HEK293 (cell line): ENCODE data around the gene FXYD1.
A peak's percentile ranks its signal among the peaks of the same experiment; 100 is the strongest.

Source experiments
- BCL11B ChIP-seq: fragments of 450-650 bp; formaldehyde crosslinking; IDR thresholded peaks from 2 replicates; pipeline ENCODE4 v1.5.1; 2016; ENCODE audit warnings: low read depth, missing biosample characterization, missing genetic modification characterization
- CTCF ChIP-seq: fragments of 450-650 bp; formaldehyde crosslinking; IDR thresholded peaks from 2 replicates; pipeline ENCODE4 v1.5.1; 2016; ENCODE audit warnings: missing biosample characterization, missing genetic modification characterization
- EGR2 ChIP-seq: fragments of 450-650 bp; formaldehyde crosslinking; IDR thresholded peaks from 2 replicates; pipeline ENCODE4 v1.5.1; 2016; ENCODE audit warnings: low read depth, missing biosample characterization, missing genetic modification characterization
- GLIS1 ChIP-seq: fragments of 450-650 bp; formaldehyde crosslinking; IDR thresholded peaks from 2 replicates; pipeline ENCODE4 v1.5.1; 2016; ENCODE audit warnings: missing biosample characterization, missing genetic modification characterization
- IKZF3 ChIP-seq: fragments of 450-650 bp; IDR thresholded peaks from 2 replicates; pipeline ENCODE4 v1.5.0; 2018; ENCODE audit warnings: missing biosample characterization, mild to moderate bottlenecking, missing genetic modification characterization, moderate library complexity
- KLF1 ChIP-seq: fragments of 450-650 bp; formaldehyde crosslinking; IDR thresholded peaks from 2 replicates; pipeline ENCODE4 v1.5.1; 2016; ENCODE audit warnings: missing biosample characterization, missing genetic modification characterization
- KLF16 ChIP-seq: fragments of 450-650 bp; formaldehyde crosslinking; IDR thresholded peaks from 2 replicates; pipeline ENCODE4 v1.5.1; 2017; ENCODE audit warnings: missing biosample characterization, missing genetic modification characterization
- KLF7 ChIP-seq: fragments of 450-650 bp; formaldehyde crosslinking; IDR thresholded peaks from 2 replicates; pipeline ENCODE4 v1.5.1; 2016; ENCODE audit warnings: missing biosample characterization, missing genetic modification characterization, borderline replicate concordance
- MZF1 ChIP-seq: fragments of 450-650 bp; formaldehyde crosslinking; IDR thresholded peaks from 2 replicates; pipeline ENCODE4 v1.5.1; 2017; ENCODE audit warnings: missing biosample characterization, missing genetic modification characterization, borderline replicate concordance
- SP3 ChIP-seq: fragments of 450-650 bp; formaldehyde crosslinking; IDR thresholded peaks from 2 replicates; pipeline ENCODE4 v1.5.1; 2016; ENCODE audit warnings: missing biosample characterization, missing genetic modification characterization
- ZBTB10 ChIP-seq: fragments of 450-650 bp; formaldehyde crosslinking; IDR thresholded peaks from 2 replicates; pipeline ENCODE4 v1.5.1; 2016; ENCODE audit warnings: missing biosample characterization, missing genetic modification characterization
- ZBTB17 ChIP-seq: fragments of 450-650 bp; formaldehyde crosslinking; IDR thresholded peaks from 2 replicates; pipeline ENCODE4 v1.5.1; 2016; ENCODE audit warnings: missing biosample characterization, missing genetic modification characterization
- ZBTB21 ChIP-seq: fragments of 450-650 bp; formaldehyde crosslinking; IDR thresholded peaks from 2 replicates; pipeline ENCODE4 v1.5.1; 2017; ENCODE audit warnings: missing biosample characterization, missing genetic modification characterization
- ZEB2 ChIP-seq: fragments of 450-650 bp; formaldehyde crosslinking; IDR thresholded peaks from 2 replicates; pipeline ENCODE4 v1.5.1; 2016; ENCODE audit warnings: missing biosample characterization, missing genetic modification characterization
- ZFHX2 ChIP-seq: fragments of 450-650 bp; formaldehyde crosslinking; conservative IDR thresholded peaks from 2 replicates; pipeline ENCODE4 v1.5.1; 2016; ENCODE audit warnings: missing biosample characterization, missing genetic modification characterization
- ZNF138 ChIP-seq: fragments of 450-650 bp; formaldehyde crosslinking; IDR thresholded peaks from 2 replicates; pipeline ENCODE4 v1.5.1; 2016; ENCODE audit warnings: missing biosample characterization, missing genetic modification characterization, borderline replicate concordance
- ZNF169 ChIP-seq: fragments of 450-650 bp; formaldehyde crosslinking; IDR thresholded peaks from 2 replicates; pipeline ENCODE4 v1.5.1; 2016; ENCODE audit warnings: missing biosample characterization, missing genetic modification characterization
- ZNF274 ChIP-seq, 2 experiments: fragments of 200-500 bp in 1 of 2; fragments of 450-650 bp in 1 of 2; sonication (Bioruptor generic) in 1 of 2; formaldehyde crosslinking in 1 of 2; IDR thresholded peaks; 2 replicates each; pipeline versions ENCODE4 v1.5.1 to v1.6.1; 2014 to 2016; ENCODE audit warnings: borderline replicate concordance in 1 of 2, inconsistent platforms in 1 of 2, low read length in 1 of 2, missing biosample characterization in 1 of 2, missing genetic modification characterization in 1 of 2
- ZNF292 ChIP-seq: fragments of 450-650 bp; formaldehyde crosslinking; IDR thresholded peaks from 2 replicates; pipeline ENCODE4 v1.5.1; 2016; ENCODE audit warnings: low read depth, missing biosample characterization, missing genetic modification characterization, borderline replicate concordance
- ZNF335 ChIP-seq: fragments of 450-650 bp; formaldehyde crosslinking; conservative IDR thresholded peaks from 2 replicates; pipeline ENCODE4 v1.5.1; 2016; ENCODE audit warnings: missing biosample characterization, missing genetic modification characterization
- ZNF341 ChIP-seq: fragments of 450-650 bp; formaldehyde crosslinking; IDR thresholded peaks from 2 replicates; pipeline ENCODE4; 2016; ENCODE audit warnings: low read depth, missing biosample characterization, missing genetic modification characterization
- ZNF391 ChIP-seq: fragments of 450-650 bp; formaldehyde crosslinking; IDR thresholded peaks from 2 replicates; pipeline ENCODE4 v1.5.1; 2016; ENCODE audit warnings: low read depth, missing biosample characterization, missing genetic modification characterization, borderline replicate concordance
- ZNF433 ChIP-seq: fragments of 450-650 bp; formaldehyde crosslinking; IDR thresholded peaks from 2 replicates; pipeline ENCODE4 v1.5.1; 2016; ENCODE audit warnings: missing biosample characterization, missing genetic modification characterization, low read depth
- ZNF501 ChIP-seq: fragments of 450-650 bp; formaldehyde crosslinking; IDR thresholded peaks from 2 replicates; pipeline ENCODE4 v1.5.1; 2016; ENCODE audit warnings: missing biosample characterization, missing genetic modification characterization
- ZNF600 ChIP-seq: fragments of 450-650 bp; formaldehyde crosslinking; IDR thresholded peaks from 2 replicates; pipeline ENCODE4 v1.5.1; 2016; ENCODE audit warnings: missing biosample characterization, missing genetic modification characterization
- ZNF664 ChIP-seq: fragments of 450-650 bp; formaldehyde crosslinking; IDR thresholded peaks from 2 replicates; pipeline ENCODE4 v1.5.1; 2016; ENCODE audit warnings: missing biosample characterization, missing genetic modification characterization
- ZNF76 ChIP-seq: fragments of 450-650 bp; formaldehyde crosslinking; IDR thresholded peaks from 2 replicates; pipeline ENCODE4; 2016; ENCODE audit warnings: low read depth, missing biosample characterization, missing genetic modification characterization, borderline replicate concordance
- ZNF768 ChIP-seq: fragments of 450-650 bp; formaldehyde crosslinking; IDR thresholded peaks from 2 replicates; pipeline ENCODE4 v1.5.1; 2018; ENCODE audit warnings: missing biosample characterization, mild to moderate bottlenecking, missing genetic modification characterization
- ZNF792 ChIP-seq: fragments of 450-650 bp; formaldehyde crosslinking; IDR thresholded peaks from 2 replicates; pipeline ENCODE4 v1.5.1; 2016; ENCODE audit warnings: missing biosample characterization, missing genetic modification characterization
- ZNF843 ChIP-seq: fragments of 450-650 bp; formaldehyde crosslinking; IDR thresholded peaks from 2 replicates; pipeline ENCODE4 v1.5.1; 2016; ENCODE audit warnings: missing biosample characterization, missing genetic modification characterization
- ZXDB ChIP-seq: fragments of 450-650 bp; formaldehyde crosslinking; IDR thresholded peaks from 2 replicates; pipeline ENCODE4 v1.5.1; 2016; ENCODE audit warnings: missing biosample characterization, missing genetic modification characterization
- TF ChIP-seq, protein P1 (sequence below): fragments of 450-650 bp; formaldehyde crosslinking; IDR thresholded peaks from 2 replicates; pipeline ENCODE4 v1.5.1; 2016; ENCODE audit warnings: missing biosample characterization, missing genetic modification characterization
- TF ChIP-seq, protein P2 (sequence below): fragments of 450-650 bp; formaldehyde crosslinking; IDR thresholded peaks from 2 replicates; pipeline ENCODE4 v1.5.1; 2016; ENCODE audit warnings: missing biosample characterization, missing genetic modification characterization

The FXYD1 gene

GRCh38 chr19:35090506-35091214, 48.0 kb upstream of the FXYD1 start (continued):
- no peak for TF ChIP-seq ZNF664 (tag by site-specific recombination)
- no peak for TF ChIP-seq KLF1 (tag by site-specific recombination)
- peak; percentile 5; the same call in 1 of the 2 replicates for TF ChIP-seq GLIS1
- TF ChIP-seq, protein P1, sequence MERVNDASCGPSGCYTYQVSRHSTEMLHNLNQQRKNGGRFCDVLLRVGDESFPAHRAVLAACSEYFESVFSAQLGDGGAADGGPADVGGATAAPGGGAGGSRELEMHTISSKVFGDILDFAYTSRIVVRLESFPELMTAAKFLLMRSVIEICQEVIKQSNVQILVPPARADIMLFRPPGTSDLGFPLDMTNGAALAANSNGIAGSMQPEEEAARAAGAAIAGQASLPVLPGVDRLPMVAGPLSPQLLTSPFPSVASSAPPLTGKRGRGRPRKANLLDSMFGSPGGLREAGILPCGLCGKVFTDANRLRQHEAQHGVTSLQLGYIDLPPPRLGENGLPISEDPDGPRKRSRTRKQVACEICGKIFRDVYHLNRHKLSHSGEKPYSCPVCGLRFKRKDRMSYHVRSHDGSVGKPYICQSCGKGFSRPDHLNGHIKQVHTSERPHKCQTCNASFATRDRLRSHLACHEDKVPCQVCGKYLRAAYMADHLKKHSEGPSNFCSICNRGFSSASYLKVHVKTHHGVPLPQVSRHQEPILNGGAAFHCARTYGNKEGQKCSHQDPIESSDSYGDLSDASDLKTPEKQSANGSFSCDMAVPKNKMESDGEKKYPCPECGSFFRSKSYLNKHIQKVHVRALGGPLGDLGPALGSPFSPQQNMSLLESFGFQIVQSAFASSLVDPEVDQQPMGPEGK (tag by site-specific recombination), result peak; percentile 74
- no peak for TF ChIP-seq ZNF391 (tag by site-specific recombination)
- TF ChIP-seq EGR2 (tag by site-specific recombination), result 0 out of 2 replicates have a peak, but pooled peaks have one; percentile 28
- no peak for TF ChIP-seq ZNF274 (IDR thresholded peaks at IDR 0.05; ENCODE audit: low read length)
- TF ChIP-seq ZNF274 (tag by site-specific recombination; IDR thresholded peaks at IDR 0.05; ENCODE audit: borderline replicate concordance), result no peak
- peak; percentile 49 for TF ChIP-seq ZNF76
- TF ChIP-seq ZNF138, result 0 out of 2 replicates have a peak, but pooled peaks have one; percentile 11
- peak; percentile 10; the same call in 1 of the 2 replicates for TF ChIP-seq ZBTB10
- peak; percentile 93 for TF ChIP-seq ZNF600
- no peak for TF ChIP-seq KLF7 (tag by site-specific recombination)
- TF ChIP-seq CTCF, result peak; percentile 86
- TF ChIP-seq SP3, result 0 out of 2 replicates have a peak, but pooled peaks have one; percentile 12
- TF ChIP-seq ZNF341 (tag by site-specific recombination), result peak; percentile 76
- TF ChIP-seq ZNF433 (tag by site-specific recombination), result no peak
- peak; percentile 49; the same call in 1 of the 2 replicates for TF ChIP-seq ZNF169 (tag by site-specific recombination)
- peak; percentile 51 for TF ChIP-seq ZBTB17 (tag by site-specific recombination)
- TF ChIP-seq, protein P2, sequence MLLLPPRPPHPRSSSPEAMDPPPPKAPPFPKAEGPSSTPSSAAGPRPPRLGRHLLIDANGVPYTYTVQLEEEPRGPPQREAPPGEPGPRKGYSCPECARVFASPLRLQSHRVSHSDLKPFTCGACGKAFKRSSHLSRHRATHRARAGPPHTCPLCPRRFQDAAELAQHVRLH (tag by site-specific recombination), result no peak
- no peak for TF ChIP-seq ZNF843 (tag by site-specific recombination)
- TF ChIP-seq ZNF501, result 0 out of 2 replicates have a peak, but pooled peaks have one; percentile 50
- peak; percentile 26; the same call in 1 of the 2 replicates for TF ChIP-seq ZXDB (tag by site-specific recombination)
- 0 out of 2 replicates have a peak, but pooled peaks have one; percentile 21 for TF ChIP-seq MZF1 (tag by site-specific recombination)
- TF ChIP-seq BCL11B (tag by site-specific recombination), result no peak
- TF ChIP-seq ZEB2 (tag by site-specific recombination), result 0 out of 2 replicates have a peak, but pooled peaks have one; percentile 49
- TF ChIP-seq ZNF792, result no peak
- TF ChIP-seq ZNF292 (tag by site-specific recombination), result no peak
- no peak for TF ChIP-seq ZNF768
- peak; percentile 23; the same call in 1 of the 2 replicates for TF ChIP-seq ZBTB21 (tag by site-specific recombination)
- TF ChIP-seq IKZF3 (tag by site-specific recombination), result 0 out of 2 replicates have a peak, but pooled peaks have one; percentile 34
- no peak for TF ChIP-seq KLF16 (tag by site-specific recombination)
- 0 out of 2 replicates have a peak, but pooled peaks have one; percentile 12 for TF ChIP-seq ZFHX2
- peak; percentile 81 for TF ChIP-seq ZNF335
